Epithelial cell of proximal tubule (primary cell): ENCODE measurements around the gene EIPR1. TPM values are rescaled to one million over a fixed set of nuclear protein-coding genes. Genes with fewer than 3 reads are reported as not detected.

Source experiments
- DNase-seq: peaks from one replicate; pipeline ENCODE4 v3.0.0-alpha.2; 2011; ENCODE audit warnings: low read depth
- H3K4me3 ChIP-seq: 2 replicates; pipeline ENCODE4 v1.5.1; 2011; ENCODE audit warnings: low read depth, mild to moderate bottlenecking, low read length
- CTCF ChIP-seq: conservative IDR thresholded peaks from 2 replicates; pipeline ENCODE4 v1.5.1; 2012; ENCODE audit warnings: low read depth, mild to moderate bottlenecking, low read length
- total RNA-seq: library from RNA; depleted of rRNA; stranded (reverse); fragments of >200 nt; gene quantifications from 2 replicates; pipeline ENCODE4 v1.2.3, GENCODE V29; 2015

Gene EIPR1
- total RNA-seq, 1 donor from 2014 or later: 43.9 TPM

GRCh38 chr2:3320910-3321605 is 56.6 kb downstream of the EIPR1 start:
- TF ChIP-seq CTCF: no peak
- no peak overlapping the region for H3K4me3 ChIP-seq
- DNase-seq: no peak

GRCh38 chr2:3319745-3320566 is 57.7 kb downstream of the EIPR1 start:
- H3K4me3 ChIP-seq: no peak overlapping the region
- no peak for TF ChIP-seq CTCF
- no peak for DNase-seq

GRCh38 chr2:3319134-3319533 is 58.5 kb downstream of the EIPR1 start:
- TF ChIP-seq CTCF: no peak
- no peak for DNase-seq
- no peak overlapping the region for H3K4me3 ChIP-seq

- no peak overlapping the region for H3K4me3 ChIP-seq
- TF ChIP-seq CTCF: no peak
- DNase-seq: no peak
Measured at GRCh38 chr2:3317871-3318590, 59.6 kb downstream of the EIPR1 start.

- H3K4me3 ChIP-seq: no peak overlapping the region
- DNase-seq: no peak
- no peak for TF ChIP-seq CTCF
Measured at GRCh38 chr2:3317277-3317685, 60.3 kb downstream of the EIPR1 start.

- TF ChIP-seq CTCF: no peak
- DNase-seq: no peak
- no peak overlapping the region for H3K4me3 ChIP-seq
Measured at GRCh38 chr2:3316456-3317276, 61.0 kb downstream of the EIPR1 start.
